Right cardiac atrium (tissue), 5 donors: ENCODE results near the gene NOC4L. TPM values are rescaled to one million over a fixed set of nuclear protein-coding genes. Genes with fewer than 3 reads are reported as not detected.

ENCODE experiments used
- ATAC-seq, 2 donors: fragments of 200-7000 bp; cut with Tn5 transposase; one replicate each; pipeline versions ENCODE4 v1.8.0 to v1.9.1; 2020; ENCODE audit warnings: moderate library complexity in 2 of 2, mild to moderate bottlenecking in 1 of 2
- DNase-seq, 3 donors: peaks; one replicate each; pipeline ENCODE4 v3.0.0-alpha.2; 2020
- H3K27ac ChIP-seq: one replicate; pipeline ENCODE4 v1.5.1; 2013; ENCODE audit warnings: mild to moderate bottlenecking, low read length, control low read depth, moderate library complexity
- H3K27me3 ChIP-seq: one replicate; pipeline ENCODE4 v1.6.1; 2013; ENCODE audit not compliant: control insufficient read depth, insufficient read depth
- H3K4me1 ChIP-seq: one replicate; pipeline ENCODE4 v1.6.1; 2013; ENCODE audit warnings: low read length; ENCODE audit not compliant: control insufficient read depth, insufficient read depth
- H3K4me3 ChIP-seq: one replicate; pipeline ENCODE4 v1.5.1; 2013; ENCODE audit warnings: low read length, control low read depth
- H3K9me3 ChIP-seq: one replicate; pipeline ENCODE4 v1.6.1; 2013; ENCODE audit warnings: low read length; ENCODE audit not compliant: control insufficient read depth
- WGBS: extraction: QIAGEN DNeasy Blood & Tissue Kit; methylation state at CpG from one replicate; pipeline ENCODE4 v1.1.7; 2013; 5-methylcytosine and 5-hydroxymethylcytosine counted together
- intact Hi-C, 4 donors: fragments of 100-400 bp; cut with DNase I; formaldehyde crosslinking; loops; one replicate each; pipeline versions ENCODE4 v1.11.0 to v1.14.0; 2022 to 2023
- polyA plus RNA-seq: library from polyadenylated mRNA; stranded (reverse); fragments of 200-250 nt; gene quantifications from one replicate; pipeline ENCODE4 v1.2.3, GENCODE V29; 2013
- total RNA-seq, 4 donors: library from RNA; stranded (reverse); fragmentation: NEBNext Ultra II Directional; extraction: Animal tissue kit (Norgen Biotek cat#: 25700); gene quantifications; one replicate each; pipeline ENCODE4 v1.2.1, GENCODE V29; 2021
- donor health status: healthy with polysubstance abuse.
- donor health status: DM: no; HTN: yes; CAD: no.
- donor health status: DM: no; HTN: no; CAD: no.
- donor health status: DM: no; HTN: yes; CAD: no; lungs with severe emphysema.
- donor health status: DM: yes; HTN: yes; CAD: no.

Gene NOC4L
- total and polyA plus RNA-seq, 5 donors: 7.7 to 11.0 (median 9.3) TPM

DNA sequence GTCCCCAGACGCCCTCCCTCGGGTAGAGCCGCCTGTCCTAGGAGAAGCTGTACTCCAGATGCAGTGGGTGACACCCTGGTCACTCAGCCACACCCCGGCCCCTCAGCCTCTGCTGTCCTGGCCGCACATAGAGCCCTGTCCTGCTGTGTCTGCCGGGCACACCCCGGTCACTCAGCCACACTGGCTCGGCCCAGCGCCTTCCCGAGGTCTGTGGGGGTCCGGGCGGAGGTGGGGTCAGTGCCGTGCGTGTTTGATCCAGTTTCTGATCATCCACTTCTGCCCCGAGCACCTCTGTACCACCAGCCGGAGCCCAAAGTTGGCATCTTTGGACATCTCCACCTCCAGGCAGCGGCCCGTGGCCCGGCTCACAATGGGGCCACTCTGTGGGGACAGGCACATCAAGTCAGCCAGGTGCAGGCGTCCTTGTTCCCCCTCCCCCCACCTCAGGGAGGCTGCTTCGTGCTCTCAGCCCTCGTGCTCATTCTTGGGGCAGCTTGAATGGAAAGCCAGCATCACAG, 52.7 kb downstream of the NOC4L start:
- no peaks in the 10 kb centered on the region for H3K27me3 ChIP-seq
- no peak for ATAC-seq
- H3K4me1 ChIP-seq: no peaks in the 10 kb centered on the region
- no peak overlapping the region for H3K27ac ChIP-seq
- H3K4me3 ChIP-seq: no peak overlapping the region
- intact Hi-C loops: no loop called here
- peak in 2 of 3 donors; percentile 26 to 49 for DNase-seq
- WGBS: 82% methylated on average over 22 of the region's 22 CpGs
- peaks cover 2% of the 10 kb centered on the region for H3K9me3 ChIP-seq

DNA sequence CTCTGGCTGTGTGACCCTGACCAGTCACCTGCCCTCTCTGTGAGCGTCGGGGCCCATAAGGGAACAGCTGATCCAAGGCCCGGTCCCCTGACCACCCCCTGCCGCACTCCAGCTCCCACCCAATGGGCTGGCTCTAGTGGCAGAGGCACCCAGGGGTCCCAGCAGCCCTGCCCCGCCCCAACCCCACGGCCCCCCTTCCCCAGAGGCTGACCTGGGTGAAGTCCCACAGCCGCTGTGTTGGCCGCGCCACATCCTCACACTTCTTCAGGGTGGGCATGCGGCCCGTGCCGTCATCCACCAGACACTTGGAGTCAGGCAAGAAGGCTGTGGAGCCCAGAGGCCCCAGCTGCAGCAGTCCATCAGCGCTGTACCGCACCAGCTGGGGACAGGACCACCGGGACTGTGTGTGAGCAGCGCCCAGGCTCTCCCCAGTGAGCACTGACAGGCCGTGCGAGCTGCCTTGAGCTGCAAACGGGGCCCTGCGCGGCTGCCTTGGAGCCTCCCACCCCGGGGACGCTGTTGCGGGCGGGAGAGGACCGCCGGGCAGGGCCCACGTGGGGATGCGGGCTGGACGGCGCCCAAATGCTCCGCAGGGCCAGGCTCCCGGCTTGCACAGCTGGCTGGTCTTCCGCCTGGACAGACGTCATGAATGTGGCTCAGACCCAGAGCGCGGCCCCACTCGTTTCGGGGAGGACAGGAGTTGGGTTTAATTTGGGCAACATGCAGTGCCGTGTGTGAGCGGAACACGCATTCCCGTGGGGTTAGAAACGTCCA, 53.5 kb downstream of the NOC4L start:
- no peaks in the 10 kb centered on the region for H3K4me1 ChIP-seq
- DNase-seq (peak; percentile 43 to 89 (median 84)), ATAC-seq (peak; percentile 31 to 52)
- H3K27me3 ChIP-seq: no peaks in the 10 kb centered on the region
- intact Hi-C loops: no loop called here
- no peak overlapping the region for H3K4me3 ChIP-seq
- WGBS: 73% methylated on average over 44 of the region's 44 CpGs
- no peak overlapping the region for H3K27ac ChIP-seq
- H3K9me3 ChIP-seq: peaks cover 2% of the 10 kb centered on the region

DNA sequence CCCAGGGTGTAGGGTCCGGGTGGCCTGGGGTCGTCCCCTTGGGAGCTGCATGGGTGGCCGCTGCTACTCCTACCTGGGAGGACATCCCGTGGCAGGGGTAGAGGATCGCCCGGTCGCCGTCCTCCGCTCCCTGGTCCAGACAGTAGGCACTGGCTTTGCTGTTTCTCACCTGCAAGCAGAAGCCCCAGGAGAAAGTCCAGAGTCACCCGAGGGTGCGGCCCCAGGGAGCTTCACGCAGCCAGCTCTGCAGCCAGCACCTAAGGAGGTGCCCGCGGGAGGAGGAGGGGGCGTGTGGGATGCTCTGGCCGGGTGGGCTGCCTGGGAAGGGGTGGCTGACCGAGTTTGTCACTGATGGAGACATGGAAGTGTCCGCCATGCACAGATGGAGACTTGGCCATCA, 54.8 kb downstream of the NOC4L start:
- ATAC-seq (no peak), DNase-seq (peak in 1 of 3 donors; percentile 43)
- 81% methylated on average over 18 of the region's 18 CpGs for WGBS
- Histone ChIP-seq H3K4me3 (no peak overlapping the region), H3K27me3 (no peaks in the 10 kb centered on the region), H3K9me3 (no peaks in the 10 kb centered on the region), H3K4me1 (no peaks in the 10 kb centered on the region), H3K27ac (no peak overlapping the region)
- intact Hi-C loops: no loop called here

DNA sequence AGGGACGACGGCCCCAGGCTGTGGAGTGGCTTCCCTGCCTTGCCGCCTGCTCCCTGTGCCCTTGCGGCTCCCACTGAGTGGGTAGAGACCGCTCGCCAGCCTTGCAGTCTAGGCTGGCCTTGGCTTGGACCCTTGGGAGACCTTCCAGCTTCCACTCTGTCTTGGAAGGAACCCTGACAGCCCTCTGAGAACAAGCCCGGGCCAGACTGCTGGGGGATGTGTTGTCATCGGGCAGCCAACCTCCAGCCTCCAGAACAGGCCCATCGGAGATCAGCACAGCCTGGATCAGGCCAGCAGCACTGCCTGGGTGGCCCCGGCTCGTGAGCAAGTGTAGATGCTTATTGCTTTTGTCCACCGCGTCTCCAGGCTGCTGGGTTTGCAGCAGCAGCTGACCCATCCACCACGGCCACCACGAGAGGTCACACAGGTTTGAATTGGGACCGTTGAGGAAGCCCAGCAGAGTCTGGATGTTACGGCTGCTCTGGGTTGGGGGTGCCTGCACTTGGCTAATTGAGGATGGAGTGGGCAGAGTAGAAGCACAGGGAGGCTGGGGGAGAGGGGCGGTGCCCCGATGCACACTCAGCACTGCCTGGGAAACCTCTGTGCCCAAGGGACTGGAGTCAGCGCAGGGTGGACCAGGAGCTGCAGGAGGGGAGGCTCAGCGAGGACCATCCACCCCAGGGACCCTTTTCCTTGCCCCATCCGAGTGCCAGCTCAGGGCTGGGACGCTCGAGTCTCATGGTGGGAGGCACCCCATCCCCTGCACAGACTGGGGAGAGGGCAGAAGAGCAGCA, 55.5 kb downstream of the NOC4L start:
- WGBS: 75% methylated on average over 24 of the region's 24 CpGs
- Histone ChIP-seq H3K4me3 (no peak overlapping the region), H3K27me3 (no peaks in the 10 kb centered on the region), H3K27ac (no peak overlapping the region), H3K4me1 (no peaks in the 10 kb centered on the region), H3K9me3 (no peaks in the 10 kb centered on the region)
- intact Hi-C loops: no loop called here
- ATAC-seq (no peak), DNase-seq (peak in 1 of 3 donors; percentile 40)

DNA sequence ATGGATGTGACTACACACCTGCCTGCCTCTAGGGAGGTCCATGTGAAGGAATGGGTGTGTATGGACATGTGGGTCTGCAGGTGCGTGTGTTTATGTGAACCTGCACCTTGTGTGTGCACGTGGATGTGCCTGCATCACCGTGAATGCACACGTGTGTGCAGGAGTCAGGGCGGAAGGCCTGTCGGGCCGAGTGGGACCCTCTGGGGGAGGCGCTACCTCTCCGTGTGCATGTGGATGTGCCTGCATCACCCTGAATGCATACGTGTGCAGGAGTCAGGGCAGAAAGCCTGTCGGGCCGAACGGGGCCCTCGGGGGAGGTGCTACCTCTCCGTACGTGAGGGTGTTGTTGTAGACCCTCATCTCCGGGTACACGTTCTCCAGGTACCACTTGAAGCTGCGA, 56.5 kb downstream of the NOC4L start:
- intact Hi-C loops: no loop called here
- no peak overlapping the region for H3K4me3 ChIP-seq
- H3K27ac ChIP-seq: no peak overlapping the region
- 85% methylated on average over 19 of the region's 19 CpGs for WGBS
- DNase-seq (peak in 2 of 3 donors; percentile 18 to 41), ATAC-seq (no peak)
- no peaks in the 10 kb centered on the region for H3K27me3 ChIP-seq
- no peaks in the 10 kb centered on the region for H3K4me1 ChIP-seq
- H3K9me3 ChIP-seq: no peaks in the 10 kb centered on the region

DNA sequence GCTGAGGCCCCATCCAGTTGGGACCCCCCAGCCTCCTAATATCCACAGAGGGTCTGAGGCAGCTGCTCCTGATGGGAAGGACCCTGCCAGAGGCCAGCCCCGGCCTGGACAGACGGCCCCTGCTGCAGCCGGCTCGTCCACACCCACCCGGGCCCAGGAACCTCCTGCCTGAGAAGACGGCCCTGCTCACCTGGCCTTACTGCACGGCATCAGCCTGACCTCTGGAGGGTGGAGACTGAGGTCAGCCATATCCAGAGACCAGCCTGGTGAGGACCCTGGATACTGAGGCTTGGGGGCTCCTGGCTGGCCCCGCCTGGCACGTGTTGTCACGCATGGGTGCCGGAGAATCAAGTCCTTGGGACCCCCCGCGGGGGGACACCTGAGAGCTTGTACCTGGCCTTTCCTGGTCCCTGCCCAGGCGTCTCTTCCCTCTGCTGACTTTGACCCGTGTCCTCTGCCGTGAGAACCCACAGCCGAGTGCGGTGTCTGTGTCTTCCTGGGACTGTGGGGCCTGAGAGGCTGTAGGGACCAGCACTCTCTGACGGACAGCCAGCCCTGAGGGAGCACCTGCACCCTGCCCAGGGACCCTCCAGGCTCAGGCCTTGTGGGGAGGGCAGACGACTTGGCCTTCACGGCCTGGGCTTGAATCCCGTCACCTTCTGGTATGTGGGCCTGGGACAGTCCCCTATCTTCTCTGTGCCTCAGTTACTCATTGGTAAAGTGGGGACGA, 57.3 kb downstream of the NOC4L start:
- H3K9me3 ChIP-seq: no peaks in the 10 kb centered on the region
- H3K27ac ChIP-seq: no peak overlapping the region
- WGBS: 80% methylated on average over 23 of the region's 23 CpGs
- no peaks in the 10 kb centered on the region for H3K4me1 ChIP-seq
- no peak for ATAC-seq
- H3K4me3 ChIP-seq: no peak overlapping the region
- intact Hi-C loops: no loop called here
- H3K27me3 ChIP-seq: no peaks in the 10 kb centered on the region
- peak in 2 of 3 donors; percentile 29 to 40 for DNase-seq

Other genes with a start within 250 kb of the NOC4L start
- gene ULK1, start 249.8 kb upstream of the NOC4L start, total RNA-seq: 10 to 100 TPM; 33.4 to 51.3 (median 48.0) TPM
- 29.4 TPM for gene ULK1, start 249.8 kb upstream of the NOC4L start, polyA plus RNA-seq
- gene PUS1, start 215.2 kb upstream of the NOC4L start, total RNA-seq: 10 to 100 TPM in 1 of 4 donors, 1 to 10 TPM in 3; 7.2 to 13.7 (median 7.9) TPM
- 7.2 TPM for gene PUS1, start 215.2 kb upstream of the NOC4L start, polyA plus RNA-seq
- 10 to 100 TPM; 15.5 to 21.6 (median 18.1) TPM for gene EP400, start 194.5 kb upstream of the NOC4L start, total RNA-seq
- 10.1 TPM for gene EP400, start 194.5 kb upstream of the NOC4L start, polyA plus RNA-seq
- gene DDX51, start 138 bp upstream of the NOC4L start, total RNA-seq: 10 to 100 TPM in 2 of 4 donors, 1 to 10 TPM in 2; 7.4 to 11.7 (median 10.1) TPM
- gene DDX51, start 138 bp upstream of the NOC4L start, polyA plus RNA-seq: 10.9 TPM
- under 1 TPM in 2 of 4 donors, not detected in 2; 0.14 to 0.21 TPM for gene GALNT9, start 185.1 kb downstream of the NOC4L start, total RNA-seq
- 0.05 TPM for gene GALNT9, start 185.1 kb downstream of the NOC4L start, polyA plus RNA-seq